T-helper 1 cell treated with Interleukin-12 subunit alpha and Interleukin-12 subunit beta and Interleukin-4 antibody, amounts not matched to agents 30 μg/mL and 1 μg/mL, for 36 hours (primary cell): Measurements from ENCODE around the gene CHMP5.

ENCODE experiments used
- H3K27ac Mint-ChIP-seq: one replicate; pipeline ENCODE4 v1.8.0; 2021; ENCODE audit warnings: mild to moderate bottlenecking, mixed read lengths
- H3K27me3 Mint-ChIP-seq: one replicate; pipeline ENCODE4 v1.8.0; 2021; ENCODE audit warnings: low read depth, mixed read lengths
- H3K36me3 Mint-ChIP-seq: one replicate; pipeline ENCODE4 v1.8.0; 2021; ENCODE audit warnings: low read depth, mixed read lengths
- H3K4me1 Mint-ChIP-seq: one replicate; pipeline ENCODE4 v1.8.0; 2021; ENCODE audit warnings: low read depth, mixed read lengths
- H3K4me3 Mint-ChIP-seq: one replicate; pipeline ENCODE4 v1.8.0; 2021; ENCODE audit warnings: mild to moderate bottlenecking, moderate library complexity, mixed read lengths
- H3K9me3 Mint-ChIP-seq: one replicate; pipeline ENCODE4 v1.8.0; 2021; ENCODE audit warnings: mixed read lengths

The CHMP5 gene

GRCh38 chr9:33233626-33234342, 31.1 kb upstream of the CHMP5 start:
- H3K36me3 Mint-ChIP-seq: no peaks in the 10 kb centered on the region
- H3K27me3 Mint-ChIP-seq: no peaks in the 10 kb centered on the region
- no peaks in the 10 kb centered on the region for H3K9me3 Mint-ChIP-seq
- no peaks in the 10 kb centered on the region for H3K4me1 Mint-ChIP-seq
- H3K4me3 Mint-ChIP-seq: no peak overlapping the region
- H3K27ac Mint-ChIP-seq: no peak overlapping the region

DNA sequence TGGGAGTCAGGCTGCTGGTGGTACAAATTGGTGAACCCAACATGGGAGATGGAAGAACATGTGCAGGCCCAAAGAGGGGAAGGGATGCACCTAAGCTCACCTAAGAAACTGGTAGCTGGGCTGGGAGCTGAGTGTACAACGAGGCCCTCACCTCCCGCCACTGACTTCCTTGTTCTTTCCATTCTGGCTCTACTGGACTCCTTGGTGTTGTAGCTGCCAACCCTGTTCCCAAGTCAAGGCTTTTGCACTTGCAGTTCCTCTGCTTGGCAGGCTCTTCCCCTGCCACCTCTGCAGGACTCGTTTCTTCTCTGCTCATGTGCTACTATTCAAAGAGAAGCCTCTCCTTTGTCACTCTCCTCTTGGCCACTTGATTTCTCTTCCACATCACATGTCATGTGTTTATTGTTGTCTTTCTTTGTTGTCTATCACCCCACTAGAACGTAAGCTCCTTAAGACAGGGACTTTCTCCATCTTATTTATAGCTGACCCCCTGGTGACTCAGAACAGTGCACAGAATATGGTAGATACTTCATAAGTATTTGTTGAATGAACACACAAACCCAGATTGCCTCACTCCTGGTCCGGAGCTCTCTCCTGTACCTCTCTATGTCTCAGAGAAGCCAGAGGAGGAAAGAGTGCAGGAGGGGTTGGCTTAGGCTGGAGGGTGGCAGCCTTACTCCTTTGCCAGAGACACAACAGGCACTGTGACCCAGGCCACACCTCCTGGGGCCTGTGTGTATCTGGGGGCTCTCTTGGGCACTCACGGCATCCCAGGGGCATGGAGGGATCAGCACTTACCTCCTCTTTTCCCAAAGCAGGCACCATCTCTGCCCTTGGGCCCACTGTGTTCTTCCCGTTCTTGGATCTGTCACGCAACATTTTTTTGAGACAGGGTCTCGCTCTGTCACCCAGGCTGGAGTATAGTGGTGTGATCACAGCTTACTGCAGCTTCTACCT, 30.1 kb upstream of the CHMP5 start:
- H3K9me3 Mint-ChIP-seq: no peaks in the 10 kb centered on the region
- H3K4me3 Mint-ChIP-seq: no peak overlapping the region
- H3K27ac Mint-ChIP-seq: no peak overlapping the region
- H3K4me1 Mint-ChIP-seq: peaks cover under 1% of the 10 kb centered on the region
- H3K27me3 Mint-ChIP-seq: no peaks in the 10 kb centered on the region
- H3K36me3 Mint-ChIP-seq: no peaks in the 10 kb centered on the region

GRCh38 chr9:33236571-33236970, 28.3 kb upstream of the CHMP5 start:
- no peaks in the 10 kb centered on the region for H3K36me3 Mint-ChIP-seq
- peaks cover 1% of the 10 kb centered on the region for H3K4me1 Mint-ChIP-seq
- H3K4me3 Mint-ChIP-seq: no peak overlapping the region
- H3K9me3 Mint-ChIP-seq: no peaks in the 10 kb centered on the region
- H3K27me3 Mint-ChIP-seq: no peaks in the 10 kb centered on the region
- no peak overlapping the region for H3K27ac Mint-ChIP-seq

GRCh38 chr9:33239921-33240320, 24.9 kb upstream of the CHMP5 start, which contains the start of gene SPINK4:
Gene SPINK4 (plus strand): TSS chr9:33240167. CDS start chr9:33240209, 42 bp downstream.
- Mint-ChIP-seq H3K36me3 (no peaks in the 10 kb centered on the region), H3K4me1 (peaks cover 8% of the 10 kb centered on the region), H3K27me3 (no peaks in the 10 kb centered on the region), H3K4me3 (no peak within 1 kb of the TSS), H3K27ac (no peak within 1 kb of the TSS), H3K9me3 (no peaks in the 10 kb centered on the region)

GRCh38 chr9:33241298-33241697, 23.6 kb upstream of the CHMP5 start:
- Mint-ChIP-seq H3K4me1 (peaks cover 8% of the 10 kb centered on the region), H3K36me3 (no peaks in the 10 kb centered on the region), H3K27ac (no peak overlapping the region), H3K27me3 (no peaks in the 10 kb centered on the region), H3K9me3 (no peaks in the 10 kb centered on the region), H3K4me3 (no peak overlapping the region)

DNA sequence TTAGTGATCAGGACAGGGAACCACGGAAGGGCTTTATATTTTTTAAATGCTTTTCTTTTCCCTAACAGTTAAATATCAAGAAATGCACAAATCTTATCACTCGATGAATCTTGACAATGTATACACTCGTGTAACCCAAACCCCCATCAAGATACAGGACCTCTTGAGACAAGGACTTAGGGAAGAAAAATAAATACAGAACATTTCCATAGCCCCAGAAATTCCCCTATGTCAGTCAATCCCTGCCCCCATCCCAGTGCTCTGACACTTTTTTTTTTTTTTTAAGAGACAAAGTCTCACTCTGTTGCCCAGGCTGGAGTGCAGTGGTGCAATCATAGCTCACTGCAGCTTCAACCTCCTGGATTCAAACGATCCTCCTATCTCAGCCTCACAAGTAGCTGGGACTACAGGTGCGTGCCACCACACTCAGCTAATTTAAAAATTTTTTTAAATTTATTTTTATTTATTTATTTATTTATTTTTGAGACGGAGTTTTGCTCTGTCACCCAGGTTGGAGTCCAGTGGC, 22.2 kb upstream of the CHMP5 start:
- H3K27me3 Mint-ChIP-seq: no peaks in the 10 kb centered on the region
- H3K4me1 Mint-ChIP-seq: peaks cover 8% of the 10 kb centered on the region
- no peaks in the 10 kb centered on the region for H3K9me3 Mint-ChIP-seq
- peaks cover 1% of the 10 kb centered on the region for H3K36me3 Mint-ChIP-seq
- H3K4me3 Mint-ChIP-seq: no peak overlapping the region
- H3K27ac Mint-ChIP-seq: no peak overlapping the region

DNA sequence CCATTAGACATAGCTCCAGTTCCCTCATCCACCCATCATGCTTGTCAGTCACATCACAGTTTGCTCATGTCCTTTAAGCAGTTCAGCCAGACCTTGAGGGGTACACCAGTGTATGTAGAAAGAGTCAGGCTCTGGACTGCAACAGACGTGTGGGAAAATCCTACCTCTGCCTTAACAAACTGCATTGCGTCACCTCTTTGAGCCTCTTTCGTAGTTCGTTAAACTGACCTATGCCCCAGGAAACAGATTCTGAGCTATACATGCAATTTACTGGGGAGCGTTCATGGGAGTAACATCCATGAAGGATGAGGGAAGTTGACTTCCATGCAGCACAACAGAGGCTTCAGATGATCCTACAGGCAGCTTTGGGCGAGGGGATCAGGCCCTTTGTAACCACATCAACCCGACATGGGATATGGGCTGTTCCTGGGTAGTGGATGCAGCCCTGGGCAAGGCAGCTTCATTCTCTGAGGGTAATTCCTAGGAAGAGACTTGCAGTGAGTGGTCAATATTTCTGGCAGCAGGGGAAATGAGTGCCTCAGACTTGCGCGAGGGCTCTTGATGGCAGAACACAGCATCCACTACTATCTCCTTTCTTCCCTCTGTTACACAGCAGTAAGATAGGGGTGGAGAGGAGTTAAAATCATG, 20.6 kb upstream of the CHMP5 start:
- Mint-ChIP-seq H3K36me3 (peaks cover 1% of the 10 kb centered on the region), H3K4me1 (peaks cover 8% of the 10 kb centered on the region), H3K27me3 (no peaks in the 10 kb centered on the region), H3K9me3 (no peaks in the 10 kb centered on the region), H3K27ac (no peak overlapping the region), H3K4me3 (no peak overlapping the region)

DNA sequence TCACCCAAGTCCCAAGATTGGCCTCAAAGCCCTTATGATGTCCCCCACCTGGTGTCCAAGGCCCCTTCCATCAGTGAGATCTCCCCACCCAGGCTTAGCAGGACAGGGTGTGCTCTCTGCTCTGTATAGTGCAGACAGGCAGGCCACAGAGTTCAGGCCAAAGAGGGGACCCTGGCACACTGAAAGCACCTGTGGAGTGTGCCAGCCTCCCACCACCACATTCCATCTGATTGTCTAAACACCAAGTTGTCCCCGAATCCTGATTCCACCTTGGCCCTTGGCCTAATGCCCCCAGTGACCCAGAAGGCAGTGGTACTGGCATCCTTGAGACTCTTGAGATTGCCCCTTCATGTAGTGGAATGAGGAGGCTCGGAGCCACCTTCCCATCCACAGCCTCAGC, 19.5 kb upstream of the CHMP5 start:
- H3K9me3 Mint-ChIP-seq: no peaks in the 10 kb centered on the region
- no peak overlapping the region for H3K27ac Mint-ChIP-seq
- H3K4me3 Mint-ChIP-seq: no peak overlapping the region
- H3K36me3 Mint-ChIP-seq: peaks cover 1% of the 10 kb centered on the region
- H3K27me3 Mint-ChIP-seq: no peaks in the 10 kb centered on the region
- peaks cover 6% of the 10 kb centered on the region for H3K4me1 Mint-ChIP-seq

GRCh38 chr9:33246269-33246860, 18.5 kb upstream of the CHMP5 start:
- no peaks in the 10 kb centered on the region for H3K9me3 Mint-ChIP-seq

DNA sequence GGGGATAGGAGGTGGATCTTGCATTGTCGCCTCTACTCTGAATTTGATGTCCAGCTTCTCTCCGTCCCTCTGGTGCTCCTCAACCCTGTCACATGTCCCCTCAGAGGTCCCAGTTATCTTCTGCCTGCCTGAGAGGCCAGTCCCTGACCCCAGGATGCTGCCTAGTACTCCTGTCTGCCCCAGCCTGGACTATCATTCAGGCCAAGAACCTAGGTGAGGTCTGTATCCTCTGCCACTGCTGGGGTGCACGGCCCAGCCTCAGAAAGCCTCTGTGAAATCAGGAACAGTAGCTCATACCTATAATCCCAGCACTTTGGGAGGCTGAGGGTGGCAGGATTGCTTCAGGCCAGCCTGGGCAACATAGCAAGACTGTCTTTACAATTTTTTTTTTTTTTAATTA, 16.2 kb upstream of the CHMP5 start:
- H3K36me3 Mint-ChIP-seq: peaks cover 12% of the 10 kb centered on the region
- H3K4me1 Mint-ChIP-seq: peaks cover 3% of the 10 kb centered on the region
- no peaks in the 10 kb centered on the region for H3K9me3 Mint-ChIP-seq
- H3K4me3 Mint-ChIP-seq: no peak overlapping the region
- H3K27ac Mint-ChIP-seq: no peak overlapping the region
- H3K27me3 Mint-ChIP-seq: no peaks in the 10 kb centered on the region

More at GRCh38 chr9:33246269-33246860, 18.5 kb upstream of the CHMP5 start:
- Mint-ChIP-seq H3K36me3 (peaks cover 4% of the 10 kb centered on the region), H3K4me1 (peaks cover 6% of the 10 kb centered on the region), H3K27me3 (no peaks in the 10 kb centered on the region), H3K27ac (no peak overlapping the region), H3K4me3 (no peak overlapping the region)

GRCh38 chr9:33249087-33249658, 15.7 kb upstream of the CHMP5 start:
- H3K9me3 Mint-ChIP-seq: no peaks in the 10 kb centered on the region
- no peak overlapping the region for H3K4me3 Mint-ChIP-seq
- no peaks in the 10 kb centered on the region for H3K27me3 Mint-ChIP-seq
- H3K4me1 Mint-ChIP-seq: no peaks in the 10 kb centered on the region
- H3K36me3 Mint-ChIP-seq: peaks cover 12% of the 10 kb centered on the region
- H3K27ac Mint-ChIP-seq: no peak overlapping the region

DNA sequence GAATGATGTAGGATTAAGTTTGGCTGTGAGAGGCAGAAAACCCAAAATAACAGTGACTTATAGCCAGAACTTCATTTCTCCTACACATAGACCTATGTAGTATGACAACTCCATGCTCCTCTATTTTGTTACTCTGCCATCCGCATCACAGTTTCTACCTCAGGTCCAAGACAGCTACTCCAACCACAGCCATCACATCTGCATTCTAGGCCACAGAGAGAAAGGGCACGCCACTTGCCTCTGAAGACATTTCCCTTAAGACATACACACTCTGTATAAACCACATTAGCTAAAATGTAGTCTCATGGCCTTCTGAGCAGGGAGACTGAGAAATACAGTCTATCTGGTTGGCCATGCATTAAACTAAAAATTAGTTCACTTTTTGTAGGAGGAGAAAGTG, 14.9 kb upstream of the CHMP5 start:
- Mint-ChIP-seq H3K4me3 (no peak overlapping the region), H3K4me1 (no peaks in the 10 kb centered on the region), H3K27ac (no peak overlapping the region), H3K36me3 (peaks cover 13% of the 10 kb centered on the region), H3K9me3 (no peaks in the 10 kb centered on the region), H3K27me3 (no peaks in the 10 kb centered on the region)

DNA sequence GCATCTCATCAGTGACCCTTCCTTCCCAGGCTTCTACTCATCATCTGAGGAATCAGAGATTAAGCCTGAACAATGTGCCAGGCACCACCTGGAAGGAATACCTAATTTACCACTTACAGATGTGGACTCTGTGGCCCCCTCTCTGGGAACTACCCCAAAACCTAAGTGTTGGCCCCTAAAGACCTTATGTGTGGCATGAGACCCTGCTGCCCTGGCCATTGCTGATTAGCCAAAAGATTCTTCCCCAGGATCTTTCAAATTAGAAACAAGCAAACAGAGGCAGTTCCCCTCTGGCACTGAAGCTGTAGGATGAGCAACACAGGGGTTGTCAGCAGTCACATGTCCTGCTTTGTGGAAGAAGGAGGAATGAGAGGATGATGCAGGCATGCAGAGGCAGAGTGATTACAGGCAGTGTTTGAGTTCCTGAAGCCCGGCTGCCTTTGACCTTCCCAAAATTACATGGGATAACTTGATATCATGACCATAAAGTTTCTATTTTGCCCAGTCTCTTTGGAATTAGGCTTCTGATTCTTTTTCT, 14.3 kb upstream of the CHMP5 start:
- Mint-ChIP-seq H3K4me1 (no peaks in the 10 kb centered on the region), H3K27ac (no peak overlapping the region), H3K36me3 (peaks cover 14% of the 10 kb centered on the region), H3K27me3 (no peaks in the 10 kb centered on the region), H3K4me3 (no peak overlapping the region), H3K9me3 (no peaks in the 10 kb centered on the region)

- Mint-ChIP-seq H3K27ac (no peak overlapping the region), H3K4me1 (peaks cover 4% of the 10 kb centered on the region), H3K9me3 (no peaks in the 10 kb centered on the region), H3K4me3 (no peak overlapping the region), H3K27me3 (no peaks in the 10 kb centered on the region), H3K36me3 (peaks cover 34% of the 10 kb centered on the region)
Measured at GRCh38 chr9:33254211-33254610, 10.6 kb upstream of the CHMP5 start.
